Muscle layer of colon (tissue), 2 donors: Measurements from ENCODE around the gene CYFIP1.

Experiments
- H3K27ac ChIP-seq: one replicate; pipeline ENCODE4 v1.7.0; 2013; ENCODE audit warnings: low read depth, mild to moderate bottlenecking, low read length, moderate library complexity
- H3K27me3 ChIP-seq, 2 donors: one replicate each; pipeline ENCODE4 v1.7.0; 2013; ENCODE audit warnings: low read length in 2 of 2, mild to moderate bottlenecking in 2 of 2; ENCODE audit not compliant: insufficient read depth in 2 of 2, control insufficient read depth in 1 of 2
- H3K36me3 ChIP-seq: one replicate; pipeline ENCODE4 v1.7.0; 2013; ENCODE audit warnings: mild to moderate bottlenecking, low read length; ENCODE audit not compliant: insufficient read depth
- H3K4me1 ChIP-seq: one replicate; pipeline ENCODE4 v1.7.0; 2013; ENCODE audit warnings: mild to moderate bottlenecking, low read length; ENCODE audit not compliant: insufficient read depth
- H3K4me3 ChIP-seq, 2 donors: one replicate each; pipeline ENCODE4 v1.7.0; 2013; ENCODE audit warnings: low read length in 2 of 2, low read depth in 1 of 2, mild to moderate bottlenecking in 1 of 2, moderate library complexity in 1 of 2
- H3K9ac ChIP-seq: one replicate; pipeline ENCODE4 v1.7.0; 2013; ENCODE audit warnings: low read length
- H3K9me3 ChIP-seq: one replicate; pipeline ENCODE4 v1.7.0; 2013; ENCODE audit warnings: mild to moderate bottlenecking, low read length
- donor health status: abdominal sarcoma.
- donor health status: Adenocarcinoma of cecum.

The CYFIP1 gene

GRCh38 chr15:22869856-22870255, 110.3 kb downstream of the CYFIP1 start:
- no peak overlapping the region for H3K9ac ChIP-seq
- H3K27ac ChIP-seq = no peak overlapping the region
- no peak overlapping the region for H3K4me3 ChIP-seq
- H3K9me3 ChIP-seq = no peaks in the 10 kb centered on the region
- no peaks in the 10 kb centered on the region for H3K27me3 ChIP-seq
- peaks cover 67% of the 10 kb centered on the region for H3K36me3 ChIP-seq
- peaks cover 11% of the 10 kb centered on the region for H3K4me1 ChIP-seq

GRCh38 chr15:22868928-22869327, 111.2 kb downstream of the CYFIP1 start:
- no peak overlapping the region for H3K9ac ChIP-seq
- peaks cover 61% of the 10 kb centered on the region for H3K36me3 ChIP-seq
- H3K27me3 ChIP-seq = no peaks in the 10 kb centered on the region
- no peak overlapping the region for H3K4me3 ChIP-seq
- H3K4me1 ChIP-seq = peaks cover 11% of the 10 kb centered on the region
- H3K9me3 ChIP-seq = no peaks in the 10 kb centered on the region
- H3K27ac ChIP-seq = no peak overlapping the region

GRCh38 chr15:22868495-22868894, 111.7 kb downstream of the CYFIP1 start:
- peaks cover 11% of the 10 kb centered on the region for H3K4me1 ChIP-seq
- H3K4me3 ChIP-seq = no peak overlapping the region
- H3K9ac ChIP-seq = no peak overlapping the region
- H3K27me3 ChIP-seq = no peaks in the 10 kb centered on the region
- H3K27ac ChIP-seq = no peak overlapping the region
- H3K9me3 ChIP-seq = no peaks in the 10 kb centered on the region
- H3K36me3 ChIP-seq = peaks cover 61% of the 10 kb centered on the region

GRCh38 chr15:22867886-22868285, 112.3 kb downstream of the CYFIP1 start:
- H3K36me3 ChIP-seq = peaks cover 58% of the 10 kb centered on the region

GRCh38 chr15:22866079-22866478, 114.1 kb downstream of the CYFIP1 start:
- H3K4me3 ChIP-seq = no peak overlapping the region
- no peak overlapping the region for H3K9ac ChIP-seq
- no peaks in the 10 kb centered on the region for H3K9me3 ChIP-seq
- peaks cover 42% of the 10 kb centered on the region for H3K36me3 ChIP-seq
- H3K27me3 ChIP-seq = no peaks in the 10 kb centered on the region
- peaks cover 11% of the 10 kb centered on the region for H3K4me1 ChIP-seq
- H3K27ac ChIP-seq = no peak overlapping the region

More at GRCh38 chr15:22867886-22868285, 112.3 kb downstream of the CYFIP1 start:
- Histone ChIP-seq H3K4me3 (no peak overlapping the region), H3K9ac (no peak overlapping the region), H3K27me3 (no peaks in the 10 kb centered on the region), H3K4me1 (peaks cover 11% of the 10 kb centered on the region), H3K27ac (no peak overlapping the region), H3K9me3 (no peaks in the 10 kb centered on the region)

GRCh38 chr15:22863356-22863755, 116.8 kb downstream of the CYFIP1 start:
- Histone ChIP-seq H3K27me3 (no peaks in the 10 kb centered on the region), H3K9me3 (no peaks in the 10 kb centered on the region), H3K27ac (no peak overlapping the region), H3K9ac (no peak overlapping the region), H3K4me3 (no peak overlapping the region), H3K4me1 (peaks cover under 1% of the 10 kb centered on the region), H3K36me3 (peaks cover 21% of the 10 kb centered on the region)

GRCh38 chr15:22861161-22861560, 119.0 kb downstream of the CYFIP1 start:
- no peak overlapping the region for H3K9ac ChIP-seq
- H3K9me3 ChIP-seq = no peaks in the 10 kb centered on the region
- H3K27me3 ChIP-seq = no peaks in the 10 kb centered on the region
- H3K36me3 ChIP-seq = peaks cover 13% of the 10 kb centered on the region
- no peak overlapping the region for H3K4me3 ChIP-seq
- no peak overlapping the region for H3K27ac ChIP-seq
- no peaks in the 10 kb centered on the region for H3K4me1 ChIP-seq

GRCh38 chr15:22856659-22857058, 123.5 kb downstream of the CYFIP1 start:
- no peak overlapping the region for H3K9ac ChIP-seq
- peaks cover 18% of the 10 kb centered on the region for H3K36me3 ChIP-seq
- H3K27me3 ChIP-seq = no peaks in the 10 kb centered on the region
- H3K9me3 ChIP-seq = no peaks in the 10 kb centered on the region
- H3K27ac ChIP-seq = no peak overlapping the region
- H3K4me3 ChIP-seq = no peak overlapping the region
- no peaks in the 10 kb centered on the region for H3K4me1 ChIP-seq

- Histone ChIP-seq H3K36me3 (peaks cover 19% of the 10 kb centered on the region), H3K4me3 (no peak overlapping the region), H3K9me3 (no peaks in the 10 kb centered on the region), H3K27ac (no peak overlapping the region), H3K27me3 (no peaks in the 10 kb centered on the region), H3K4me1 (no peaks in the 10 kb centered on the region), H3K9ac (no peak overlapping the region)
Measured at GRCh38 chr15:22855791-22856190, 124.4 kb downstream of the CYFIP1 start.

GRCh38 chr15:22851513-22851912, 128.7 kb downstream of the CYFIP1 start:
- H3K9ac ChIP-seq = no peak overlapping the region
- H3K9me3 ChIP-seq = no peaks in the 10 kb centered on the region
- no peaks in the 10 kb centered on the region for H3K4me1 ChIP-seq
- H3K36me3 ChIP-seq = peaks cover 22% of the 10 kb centered on the region
- no peaks in the 10 kb centered on the region for H3K27me3 ChIP-seq
- H3K27ac ChIP-seq = no peak overlapping the region
- H3K4me3 ChIP-seq = no peak overlapping the region

GRCh38 chr15:22850055-22850454, 130.1 kb downstream of the CYFIP1 start:
- H3K9me3 ChIP-seq = no peaks in the 10 kb centered on the region
- H3K4me1 ChIP-seq = no peaks in the 10 kb centered on the region
- H3K9ac ChIP-seq = no peak overlapping the region
- H3K36me3 ChIP-seq = peaks cover 16% of the 10 kb centered on the region
- no peaks in the 10 kb centered on the region for H3K27me3 ChIP-seq
- no peak overlapping the region for H3K27ac ChIP-seq
- H3K4me3 ChIP-seq = no peak overlapping the region

- Histone ChIP-seq H3K4me3 (no peak overlapping the region), H3K27ac (no peak overlapping the region), H3K36me3 (peaks cover 4% of the 10 kb centered on the region), H3K9me3 (no peaks in the 10 kb centered on the region), H3K27me3 (no peaks in the 10 kb centered on the region), H3K4me1 (peaks cover 3% of the 10 kb centered on the region), H3K9ac (no peak overlapping the region)
Measured at GRCh38 chr15:22846073-22846472, 134.1 kb downstream of the CYFIP1 start.
